GM18858 (cell line): ENCODE measurements around the gene MRAS.
"Not testable (repeated sequence)": the region's sequence is repeated elsewhere in the genome, so short reads cannot be mapped to it uniquely, and the experiment has no call there.

Source experiments
- ATAC-seq: cut with Tn5 transposase; IDR thresholded peaks from one replicate; pipeline ENCODE4 v1.9.1; 2021; ENCODE audit not compliant: unreplicated experiment

The MRAS gene

GRCh38 chr3:138412821-138413551, 64.6 kb downstream of the MRAS start:
- no peak for ATAC-seq

- not testable (repeated sequence) for ATAC-seq
These were observed 67.9 kb downstream of the MRAS start for GRCh38 chr3:138416236-138416635.

- ATAC-seq, result peak; percentile 74
These were observed 69.2 kb downstream of the MRAS start for GRCh38 chr3:138417559-138417982.

GRCh38 chr3:138418601-138419206, 70.3 kb downstream of the MRAS start:
- ATAC-seq, result no peak

- ATAC-seq, result no peak
These were observed 74.9 kb downstream of the MRAS start for GRCh38 chr3:138423316-138423715.

- ATAC-seq, result no peak
These were observed 75.9 kb downstream of the MRAS start for GRCh38 chr3:138424323-138424722.

- no peak for ATAC-seq
These were observed 77.8 kb downstream of the MRAS start for GRCh38 chr3:138426211-138426610.

GRCh38 chr3:138426754-138427153, 78.4 kb downstream of the MRAS start:
- not testable (repeated sequence) for ATAC-seq

- ATAC-seq, result no peak
These were observed 81.3 kb downstream of the MRAS start for GRCh38 chr3:138429665-138430064.

GRCh38 chr3:138432576-138433240, 84.3 kb downstream of the MRAS start:
- no peak for ATAC-seq

- no peak for ATAC-seq
These were observed 85.5 kb downstream of the MRAS start for GRCh38 chr3:138433892-138434275.

- ATAC-seq, result no peak
These were observed 86.0 kb downstream of the MRAS start, which contains the start of gene ESYT3 for GRCh38 chr3:138434276-138434874. Gene ESYT3, plus strand, starts transcription at chr3:138434616. Its CDS starts 183 bp downstream, at chr3:138434799.

- ATAC-seq, result no peak
These were observed 86.7 kb downstream of the MRAS start for GRCh38 chr3:138434875-138435772.

GRCh38 chr3:138435840-138436239, 87.5 kb downstream of the MRAS start:
- no peak for ATAC-seq

GRCh38 chr3:138437281-138437680, 88.9 kb downstream of the MRAS start:
- ATAC-seq, result no peak

GRCh38 chr3:138438896-138439295, 90.5 kb downstream of the MRAS start:
- no peak for ATAC-seq

GRCh38 chr3:138439646-138440045, 91.3 kb downstream of the MRAS start:
- ATAC-seq, result no peak

GRCh38 chr3:138440121-138440521, 91.7 kb downstream of the MRAS start:
- ATAC-seq, result no peak

GRCh38 chr3:138440596-138440995, 92.2 kb downstream of the MRAS start:
- no peak for ATAC-seq

GRCh38 chr3:138441256-138441655, 92.9 kb downstream of the MRAS start:
- ATAC-seq, result no peak

GRCh38 chr3:138441742-138442141, 93.4 kb downstream of the MRAS start:
- no peak for ATAC-seq
